DMS 273 treated with DMSO at 0.1 percent for 48 hours (cell line): ENCODE data around the gene DEPDC4.
"Not testable (repeated sequence)": the region's sequence is repeated elsewhere in the genome, so short reads cannot be mapped to it uniquely, and the experiment has no call there.

Source experiments
- DNase-seq: peaks from one replicate; lab custom pipeline; 2025; lab: John Stamatoyannopoulos, UW

DEPDC4 gene

DNA sequence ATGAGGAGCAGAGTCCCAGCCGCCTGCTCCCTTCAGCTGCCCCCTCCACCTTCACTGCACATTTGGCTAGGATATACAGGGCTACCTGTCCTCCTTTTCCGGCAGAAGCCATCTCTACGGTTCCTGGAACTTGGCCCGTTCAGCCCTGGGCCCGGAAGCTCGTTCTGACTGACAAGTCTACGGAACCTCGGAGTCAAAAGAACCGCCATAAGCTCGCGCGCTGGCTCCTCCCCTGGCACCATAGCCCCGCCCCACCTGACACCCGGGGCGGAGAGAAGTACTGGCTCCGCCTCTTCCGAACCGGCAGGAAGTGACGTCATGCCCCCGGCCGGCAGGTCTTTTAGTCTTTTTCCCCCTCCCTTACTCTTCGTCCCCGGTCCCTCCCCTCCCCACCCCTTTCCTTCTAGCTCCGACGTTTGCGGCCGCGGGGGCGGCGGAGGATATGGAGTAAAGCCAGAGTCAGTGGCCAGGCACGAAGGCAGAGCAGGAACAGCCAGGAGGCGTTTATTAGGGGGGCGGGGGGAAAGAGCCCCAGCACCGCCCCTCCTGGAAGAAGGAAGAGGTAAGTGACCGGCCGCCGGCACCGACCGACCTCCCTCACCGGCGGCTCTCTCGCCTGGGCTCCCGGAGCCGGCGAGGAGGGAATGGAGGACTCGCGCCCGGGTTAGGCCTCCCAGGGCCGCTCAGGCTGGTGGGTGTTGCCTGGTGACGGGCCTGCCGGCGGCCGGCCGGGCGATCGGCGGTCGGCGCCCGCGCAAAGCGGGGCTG, at the start of gene DEPDC4, which contains the start of gene SCYL2:
Gene DEPDC4 (minus strand): TSS at position 245 of the 768 bp plus-strand sequence. CDS start 3 bp downstream, at position 242.
Gene SCYL2 (plus strand): TSS at position 343 of the 768 bp plus-strand sequence. CDS start 15,794 bp downstream, outside the sequence.
- peak; percentile 64 for DNase-seq

DNA sequence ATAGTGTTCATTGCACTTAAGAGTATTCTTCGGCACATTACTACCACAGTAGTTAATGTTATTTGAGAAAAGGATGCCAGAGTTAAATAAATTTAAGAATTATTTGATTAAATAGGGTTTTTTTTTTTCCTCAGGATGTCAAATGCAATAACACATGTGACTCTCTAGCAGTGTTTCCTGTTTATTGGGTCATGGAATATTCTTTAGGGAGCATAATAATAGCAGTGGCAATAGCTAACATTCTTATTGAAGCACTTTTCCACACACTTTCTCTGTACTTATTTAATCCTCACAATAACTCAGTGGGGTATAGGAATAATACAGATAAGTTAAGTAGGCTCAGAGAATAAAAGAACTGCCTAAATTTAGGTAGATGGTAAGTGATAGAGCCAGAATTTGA, 44.4 kb upstream of the DEPDC4 start:
- DNase-seq: no peak

DNA sequence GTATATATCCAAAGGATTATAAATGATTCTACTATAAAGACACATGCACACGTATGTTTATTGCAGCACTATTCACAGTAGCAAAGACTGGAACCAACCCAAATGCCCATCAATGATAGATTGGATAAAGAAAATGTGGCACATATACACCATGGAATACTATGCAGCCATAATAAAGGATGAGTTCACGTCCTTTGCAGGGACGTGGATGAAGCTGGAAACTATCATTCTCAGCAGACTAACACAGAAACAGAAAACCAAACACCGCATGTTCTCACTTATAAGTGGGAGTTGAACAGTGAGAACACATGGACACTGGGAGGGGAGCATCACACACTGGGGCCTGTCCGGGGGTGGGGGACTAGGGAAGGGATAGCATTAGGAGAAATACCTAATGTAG, 41.3 kb upstream of the DEPDC4 start:
- DNase-seq: not testable (repeated sequence)

DNA sequence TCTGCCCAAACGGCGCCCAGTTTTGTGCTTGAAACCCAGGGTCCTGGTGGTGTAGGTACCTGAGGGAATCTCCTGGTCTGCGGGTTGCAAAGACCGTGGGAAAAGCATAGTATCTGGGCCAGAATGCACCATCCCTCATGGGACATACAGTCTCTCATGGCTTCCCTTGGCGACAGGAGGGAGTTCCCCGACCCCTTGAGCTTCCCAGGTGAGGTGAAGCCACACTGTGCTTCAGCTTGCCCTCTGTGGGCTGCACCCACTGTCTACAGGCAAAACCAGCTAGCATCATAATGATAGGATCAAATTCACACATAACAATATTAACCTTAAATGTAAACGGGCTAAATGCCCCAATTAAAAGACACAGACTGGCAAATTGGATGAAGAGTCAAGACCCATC, 37.5 kb upstream of the DEPDC4 start:
- not testable (repeated sequence) for DNase-seq

DNA sequence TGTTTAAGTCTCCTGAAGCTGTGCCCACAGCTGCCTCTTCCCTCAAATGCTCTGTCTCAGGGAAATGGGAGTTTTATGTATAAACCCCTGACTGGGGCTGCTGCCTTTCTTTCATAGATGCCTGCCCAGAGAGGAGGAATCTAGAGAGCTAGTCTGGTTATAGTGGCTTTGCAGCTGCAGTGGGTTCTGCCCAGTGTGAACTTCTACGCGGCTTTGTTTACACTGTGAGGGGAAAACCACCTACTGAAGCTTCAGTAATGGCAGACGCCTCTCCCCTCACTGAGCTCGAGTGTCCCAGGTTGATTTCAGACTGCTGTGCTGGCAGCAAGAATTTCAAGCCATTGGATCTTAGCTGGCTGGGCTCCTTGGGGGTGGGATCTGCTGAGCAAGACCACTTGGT, 37.0 kb upstream of the DEPDC4 start:
- DNase-seq: no peak

DNA sequence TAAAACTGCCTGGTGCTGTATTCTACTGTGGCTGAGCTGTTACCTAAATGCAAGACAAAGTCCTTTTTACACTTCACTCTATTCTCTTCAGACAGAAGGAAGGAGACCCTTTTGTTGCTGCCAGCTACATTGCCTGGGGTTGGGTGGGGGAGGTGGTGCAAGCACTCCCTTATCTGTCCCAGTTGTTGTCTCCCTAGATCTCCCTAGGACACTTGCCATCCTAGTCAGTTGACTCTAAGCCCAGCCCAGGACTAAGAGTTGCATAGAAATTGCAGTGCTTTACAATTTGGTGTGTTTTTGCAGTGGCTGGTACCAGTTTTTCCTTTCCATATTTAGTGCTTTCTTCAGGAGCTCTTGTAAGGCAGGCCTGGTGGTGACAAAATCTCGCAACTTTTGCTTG, 35.2 kb upstream of the DEPDC4 start:
- DNase-seq: no peak

DNA sequence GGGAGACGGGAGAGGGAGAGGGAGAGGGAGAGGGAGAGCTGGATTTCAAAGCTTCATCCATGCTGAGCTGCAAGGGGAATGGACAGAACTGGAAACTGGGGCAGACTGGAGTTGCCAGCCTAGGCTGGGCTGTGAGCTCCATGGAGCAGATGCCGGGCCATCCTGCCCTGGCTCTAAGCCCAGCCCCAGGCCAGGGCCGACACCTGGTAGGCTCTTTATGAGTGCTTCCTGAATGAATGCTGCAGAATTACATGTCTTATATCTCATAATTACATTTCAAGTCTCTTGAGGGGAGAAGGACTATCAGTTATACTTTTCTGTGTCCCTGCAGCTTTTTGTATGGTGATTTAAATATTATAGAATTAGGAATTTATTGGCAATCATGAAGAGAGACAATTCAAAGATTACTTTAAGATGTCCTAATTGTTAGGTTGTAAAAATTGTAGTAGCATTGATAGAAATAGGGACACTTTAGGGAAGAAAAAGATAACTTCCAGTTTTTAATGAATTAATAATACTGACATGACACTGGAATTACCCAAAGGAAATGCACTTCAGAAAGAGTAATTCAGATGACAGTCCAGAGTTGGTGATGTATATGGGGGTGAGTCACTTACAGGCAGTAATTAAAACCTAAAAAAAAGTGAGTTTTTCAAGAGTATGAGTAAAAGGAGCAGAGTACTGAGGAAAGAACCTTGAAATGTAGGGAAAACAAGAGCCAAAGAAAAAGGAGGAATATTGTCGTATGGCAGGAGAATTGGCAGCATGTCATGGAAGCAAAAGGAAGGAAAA, 29.1 kb upstream of the DEPDC4 start:
- DNase-seq: no peak

DNA sequence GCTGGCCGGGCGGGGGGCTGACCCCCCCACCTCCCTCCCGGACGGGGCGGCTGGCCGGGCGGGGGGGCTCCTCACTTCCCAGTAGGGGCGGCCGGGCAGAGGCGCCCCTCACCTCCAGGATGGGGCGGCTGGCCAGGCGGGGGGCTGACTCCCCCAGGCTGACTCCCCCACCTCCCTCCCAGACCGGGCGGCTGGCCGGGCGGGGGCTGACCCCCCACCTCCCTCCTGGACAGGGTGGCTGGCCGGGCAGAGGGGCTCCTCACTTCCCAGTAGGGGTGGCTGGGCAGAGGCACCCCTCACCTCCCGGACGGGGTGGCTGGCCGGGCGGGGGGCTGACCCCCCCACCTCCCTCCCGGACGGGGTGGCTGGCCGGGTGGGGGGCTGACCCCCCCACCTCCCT, 27.5 kb upstream of the DEPDC4 start:
- DNase-seq: not testable (repeated sequence)

DNA sequence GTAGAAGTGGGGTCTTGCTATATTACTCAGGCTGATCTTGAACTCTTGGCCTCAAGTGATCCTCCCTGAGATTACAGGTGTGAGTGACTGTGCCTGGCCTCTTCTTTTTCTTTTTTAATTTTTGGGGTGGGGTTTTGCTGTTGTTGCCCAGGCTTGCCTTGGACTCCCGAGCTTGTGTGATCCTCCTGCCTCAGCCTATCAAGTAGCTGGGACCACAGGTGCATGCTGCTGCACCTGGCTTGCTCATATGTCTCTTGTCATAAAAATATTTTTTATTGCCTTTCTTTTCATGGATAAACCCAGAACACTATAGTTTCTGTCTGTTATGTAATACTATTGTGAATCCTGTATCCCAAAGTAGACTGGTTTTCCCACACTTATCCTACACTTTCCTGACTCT, 26.1 kb upstream of the DEPDC4 start:
- no peak for DNase-seq

DNA sequence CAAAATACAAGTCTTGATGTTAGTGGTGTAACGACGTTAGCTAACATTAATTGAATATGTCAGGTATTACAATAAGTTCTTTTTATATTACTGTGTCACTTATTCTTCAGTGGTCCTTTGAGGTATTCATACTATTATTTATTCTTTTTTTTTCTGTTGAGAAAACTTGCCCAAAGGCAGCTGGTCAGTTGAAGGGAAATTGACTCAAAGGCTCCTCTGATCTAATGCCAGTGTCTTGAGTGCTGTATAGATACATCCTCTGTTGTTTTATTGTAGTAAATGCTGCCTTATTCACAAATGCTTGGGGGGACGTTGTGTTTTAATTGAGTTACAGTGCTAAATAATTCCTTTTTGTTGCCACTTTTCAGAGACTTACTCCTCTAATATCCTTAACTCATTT, 23.1 kb upstream of the DEPDC4 start:
- no peak for DNase-seq

DNA sequence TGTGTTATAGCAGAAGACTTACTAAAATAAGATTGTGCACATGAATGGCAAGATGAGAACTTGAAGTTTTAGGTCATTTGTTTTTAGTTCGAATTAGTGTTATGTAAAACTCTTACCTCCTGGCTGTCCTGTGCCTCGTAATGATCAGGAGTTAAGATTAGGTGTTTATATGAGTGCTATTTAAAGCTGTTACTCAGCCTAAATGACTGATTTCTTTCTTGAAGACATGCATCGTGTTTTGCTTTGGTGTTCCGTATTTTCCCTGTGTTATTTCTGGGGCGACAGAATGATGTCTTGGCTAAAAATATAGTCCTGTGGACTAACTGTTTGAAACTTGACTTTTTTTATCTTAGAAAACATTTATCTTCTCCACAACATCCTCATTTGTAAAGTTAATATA, 22.2 kb upstream of the DEPDC4 start:
- no peak for DNase-seq

DNA sequence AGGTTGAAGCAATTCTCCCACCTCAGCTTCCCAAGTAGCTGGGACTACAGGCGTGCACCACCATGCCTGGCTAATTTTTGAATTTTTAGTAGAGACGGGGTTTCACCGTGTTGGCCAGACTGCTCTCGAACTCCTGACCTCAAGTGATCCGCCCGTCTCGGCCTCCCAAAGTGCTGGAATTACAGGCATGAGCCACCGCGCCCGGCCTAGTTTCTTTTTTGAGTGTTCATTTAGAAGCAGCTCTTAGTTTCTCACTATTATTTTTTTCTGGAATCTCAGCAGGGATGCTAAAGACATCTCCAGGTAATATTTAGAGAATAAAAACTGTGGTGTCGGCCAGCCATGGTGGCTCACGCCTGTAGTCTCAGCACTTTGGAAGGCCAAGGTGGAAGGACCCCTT, 17.7 kb upstream of the DEPDC4 start:
- DNase-seq: not testable (repeated sequence)

DNA sequence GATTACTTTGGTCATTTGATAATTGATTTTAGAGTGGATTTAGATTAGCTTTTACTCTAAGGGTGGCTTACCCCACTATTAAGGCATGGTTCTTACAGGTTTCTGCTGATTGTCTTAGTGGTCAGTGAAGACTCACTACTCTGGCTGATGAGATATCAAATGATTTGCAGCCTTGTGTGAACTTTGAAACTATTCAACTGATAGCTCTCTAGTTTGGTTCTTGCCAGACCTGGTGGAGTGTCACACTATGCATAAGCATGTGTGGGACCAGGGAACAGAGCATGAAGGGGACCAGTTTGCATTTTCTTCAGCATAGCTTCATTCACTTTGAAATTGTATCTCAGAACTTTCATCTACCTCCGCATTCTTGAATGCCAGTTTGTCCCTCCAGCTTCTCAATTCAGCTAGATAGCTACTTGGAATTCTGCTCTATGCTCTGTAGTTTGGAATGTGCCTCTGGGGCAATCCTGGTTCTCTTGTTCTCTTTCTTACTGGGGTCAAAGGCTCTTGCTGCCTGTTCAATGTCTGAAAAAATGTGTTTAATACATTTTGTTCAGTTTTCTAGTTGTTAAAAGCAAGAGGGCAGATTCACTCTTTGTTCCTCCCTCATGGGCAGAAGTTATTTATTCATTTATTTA, 12.8 kb upstream of the DEPDC4 start:
- DNase-seq: no peak

DNA sequence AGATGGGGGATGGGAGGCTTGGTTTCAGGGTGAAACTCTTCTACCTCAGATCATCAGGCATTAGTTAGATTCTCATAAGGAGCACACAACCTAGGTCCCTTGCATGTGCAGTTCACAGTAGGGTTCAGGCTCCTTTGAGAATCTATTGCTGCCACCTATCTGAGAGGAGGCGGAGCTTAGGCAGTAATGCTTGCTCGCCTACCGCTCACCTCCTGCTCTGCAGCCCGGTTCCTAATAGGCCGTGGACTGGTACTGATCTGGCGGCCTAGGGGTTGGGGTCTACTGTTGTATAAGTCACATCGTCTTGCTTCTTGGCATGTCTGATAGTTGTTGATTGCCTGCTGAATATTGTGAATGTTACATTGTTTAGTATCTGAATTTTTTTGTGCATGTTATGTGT, 12.3 kb upstream of the DEPDC4 start:
- no peak for DNase-seq

DNA sequence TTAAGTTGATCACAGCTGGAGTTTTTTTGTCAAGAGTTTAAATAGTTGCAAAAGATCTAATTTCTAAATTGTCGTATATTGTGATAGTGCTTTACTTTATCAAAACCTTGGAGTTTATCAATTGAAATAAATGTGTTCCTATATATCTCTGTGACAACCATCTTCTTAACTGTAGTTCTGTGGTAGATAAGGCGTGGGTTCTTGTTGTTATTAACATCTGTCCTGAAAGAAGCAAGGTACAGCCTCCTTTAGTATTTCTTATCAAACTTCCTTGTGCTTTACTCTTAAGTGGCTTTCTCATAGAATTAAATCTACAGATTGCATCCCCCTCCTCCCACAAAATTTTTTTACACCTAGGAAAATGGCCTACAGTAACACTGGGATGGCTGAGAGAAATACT, 7.4 kb upstream of the DEPDC4 start:
- no peak for DNase-seq

DNA sequence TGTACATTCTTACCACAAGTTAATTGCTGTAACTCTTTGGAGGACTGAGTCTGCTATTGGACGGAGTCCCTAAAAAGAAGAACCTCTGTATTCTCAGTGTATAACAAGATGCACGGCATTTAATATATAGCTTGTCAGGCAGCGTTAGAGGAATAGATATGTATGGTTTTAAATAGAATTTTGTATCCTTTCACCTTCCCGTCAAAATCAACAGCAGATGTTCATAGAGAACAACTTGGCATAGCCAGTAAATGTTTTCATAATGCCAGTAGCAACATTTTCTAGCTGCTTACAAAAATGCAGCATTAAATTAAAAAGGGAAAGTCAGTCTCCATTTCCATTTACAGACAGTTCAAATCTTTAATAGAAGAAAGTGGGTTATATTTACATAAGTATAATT, 6.9 kb upstream of the DEPDC4 start:
- no peak for DNase-seq

DNA sequence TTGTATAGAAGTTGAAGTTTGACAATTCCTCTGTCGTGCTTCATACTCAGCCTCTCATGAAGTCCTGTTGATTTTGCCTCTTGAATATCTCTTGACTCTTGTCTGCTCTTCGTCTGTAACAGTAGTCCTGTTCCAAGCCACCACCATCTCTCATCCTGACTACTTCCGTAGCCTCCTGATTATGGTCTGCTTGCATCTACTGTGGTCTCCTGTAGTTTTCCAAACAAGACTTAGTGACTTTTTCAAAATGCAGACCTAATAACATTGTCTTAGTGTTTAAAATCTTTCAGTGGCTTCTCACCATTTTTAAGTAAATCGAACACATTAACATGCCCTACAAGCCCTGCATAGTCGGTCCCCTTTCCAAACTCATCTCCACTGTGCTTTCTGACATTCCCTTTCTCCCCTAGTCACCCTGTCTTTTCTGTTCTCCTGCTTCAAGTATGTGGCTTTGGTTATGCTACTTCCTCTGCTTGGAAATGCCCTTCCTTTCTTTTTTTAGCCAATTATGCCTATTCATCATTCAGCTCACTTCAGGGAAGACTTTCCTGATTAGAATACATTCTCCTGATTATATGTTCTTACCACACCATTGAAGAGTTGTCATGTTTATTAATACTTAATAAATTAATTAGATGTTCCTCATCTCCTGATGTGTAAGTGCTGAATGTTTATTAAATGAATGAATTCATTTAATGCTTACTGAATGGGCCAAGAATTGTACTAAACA, 2.1 kb upstream of the DEPDC4 start:
- no peak for DNase-seq

DNA sequence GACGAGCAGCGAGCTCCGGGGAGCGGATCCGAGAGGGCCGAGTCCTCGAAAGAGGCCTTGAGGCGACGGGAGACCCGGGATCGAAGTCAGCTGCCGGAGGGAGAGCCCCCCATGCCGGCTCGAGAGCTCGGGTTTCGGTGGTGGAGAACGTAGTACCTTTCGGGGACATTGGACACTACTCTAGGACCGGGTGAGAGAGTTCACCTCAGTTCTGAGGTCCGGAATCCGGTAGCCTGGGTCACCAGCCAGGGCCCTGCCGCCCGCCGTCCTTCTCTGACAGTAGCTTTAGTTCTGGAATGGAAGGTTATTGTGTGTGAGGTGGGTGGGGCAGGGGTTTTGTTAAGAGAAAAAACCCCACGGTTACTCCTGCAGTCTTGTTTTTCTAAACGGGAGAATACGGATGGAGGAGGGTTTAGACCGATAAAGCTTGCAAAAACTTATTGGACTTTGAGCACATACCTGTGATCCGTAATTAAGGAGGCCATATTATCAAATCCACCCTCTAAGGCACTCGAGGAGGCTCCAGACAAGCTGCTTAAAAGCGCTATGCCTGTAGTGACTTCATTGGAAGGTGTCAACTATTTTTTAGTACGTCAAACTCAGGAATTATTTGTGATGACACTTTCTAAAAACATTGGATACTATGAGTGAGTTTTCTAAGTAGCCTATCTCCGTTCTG, 863 bp upstream of the DEPDC4 start:
- no peak for DNase-seq

DNA sequence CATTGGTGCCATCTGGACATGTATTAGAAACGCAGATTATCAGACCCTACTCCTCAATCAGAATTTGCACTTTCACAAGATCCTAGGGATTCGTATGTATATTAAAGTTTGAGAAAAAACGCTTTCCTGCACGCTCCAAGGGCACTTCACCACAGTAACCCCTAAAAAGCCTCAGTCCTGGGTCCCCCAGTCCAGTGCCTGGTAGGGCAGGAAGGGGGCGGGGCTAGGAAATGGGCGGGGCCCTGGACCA, 369 bp downstream of the DEPDC4 start:
- DNase-seq: no peak

DNA sequence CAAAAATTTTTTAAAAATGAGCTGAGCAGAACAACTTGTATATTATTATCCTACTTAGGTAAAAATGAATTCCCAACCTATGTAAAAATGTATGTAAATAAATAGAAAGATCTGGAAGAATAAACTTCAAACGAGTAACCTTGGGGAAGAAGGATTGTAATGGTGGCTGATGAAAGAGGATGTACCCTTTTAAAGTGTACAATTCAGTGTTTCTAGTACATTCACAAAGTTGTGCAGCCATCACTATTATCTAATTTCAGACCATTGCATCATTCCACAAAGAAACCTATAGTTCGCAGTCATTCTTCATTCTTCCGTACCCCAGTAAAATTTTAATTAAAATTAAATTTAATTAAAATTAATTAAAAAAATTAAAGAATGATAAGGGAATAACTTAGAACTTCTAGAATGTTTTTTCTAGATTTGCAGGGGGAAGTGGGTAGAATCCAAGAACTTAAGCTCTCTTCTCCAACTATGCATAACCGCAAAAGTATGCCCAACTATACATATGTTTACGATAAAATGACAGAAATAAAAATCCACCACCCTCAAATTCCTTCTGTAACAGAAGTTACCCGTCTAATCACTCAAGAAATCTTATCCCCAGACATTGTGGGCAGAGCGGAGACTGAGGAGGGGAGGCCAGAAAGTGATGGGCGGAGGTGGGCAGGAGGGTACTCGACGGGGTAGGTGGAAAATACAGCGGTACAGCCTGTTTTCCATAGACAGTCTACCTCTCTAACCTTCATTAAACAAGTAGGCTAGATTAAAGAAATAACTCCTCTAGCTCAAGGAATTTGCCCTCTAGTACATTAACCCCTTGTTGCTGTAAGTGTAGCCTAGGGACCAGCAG, 921 bp downstream of the DEPDC4 start:
- DNase-seq: no peak

DNA sequence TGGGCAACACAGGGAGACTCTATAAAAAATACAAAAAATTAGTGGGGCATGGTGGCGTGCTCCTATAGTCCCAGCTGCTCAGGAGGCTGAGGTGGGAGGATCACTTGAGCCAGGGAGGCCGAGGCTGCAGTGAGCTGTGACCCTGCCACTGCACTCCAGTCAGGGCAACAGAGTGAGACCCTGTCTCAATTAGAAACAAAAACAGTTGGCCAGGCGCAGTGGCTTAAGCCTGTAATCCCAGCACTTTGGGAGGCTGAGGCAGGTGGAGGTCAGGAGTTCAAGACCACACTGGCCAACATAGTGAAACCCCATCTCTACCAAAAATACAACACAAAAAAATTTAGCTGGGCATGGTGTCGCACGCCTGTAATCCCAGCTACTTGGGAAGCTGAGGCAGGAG, 1.8 kb downstream of the DEPDC4 start:
- DNase-seq: not testable (repeated sequence)
